ENCODE data around the gene NTSR2. TPM values are rescaled to one million over a fixed set of nuclear protein-coding genes. Genes with fewer than 3 reads are reported as not detected.

Gene NTSR2
- total and polyA plus RNA-seq, 10 of the 15 experiments (the other 5 are each of a cell fraction or from before 2014, with no cell fraction given) = not detected

GRCh38 chr2:11628675-11629074 is 41.3 kb downstream of the NTSR2 start (continued):
- TF ChIP-seq, protein P1, sequence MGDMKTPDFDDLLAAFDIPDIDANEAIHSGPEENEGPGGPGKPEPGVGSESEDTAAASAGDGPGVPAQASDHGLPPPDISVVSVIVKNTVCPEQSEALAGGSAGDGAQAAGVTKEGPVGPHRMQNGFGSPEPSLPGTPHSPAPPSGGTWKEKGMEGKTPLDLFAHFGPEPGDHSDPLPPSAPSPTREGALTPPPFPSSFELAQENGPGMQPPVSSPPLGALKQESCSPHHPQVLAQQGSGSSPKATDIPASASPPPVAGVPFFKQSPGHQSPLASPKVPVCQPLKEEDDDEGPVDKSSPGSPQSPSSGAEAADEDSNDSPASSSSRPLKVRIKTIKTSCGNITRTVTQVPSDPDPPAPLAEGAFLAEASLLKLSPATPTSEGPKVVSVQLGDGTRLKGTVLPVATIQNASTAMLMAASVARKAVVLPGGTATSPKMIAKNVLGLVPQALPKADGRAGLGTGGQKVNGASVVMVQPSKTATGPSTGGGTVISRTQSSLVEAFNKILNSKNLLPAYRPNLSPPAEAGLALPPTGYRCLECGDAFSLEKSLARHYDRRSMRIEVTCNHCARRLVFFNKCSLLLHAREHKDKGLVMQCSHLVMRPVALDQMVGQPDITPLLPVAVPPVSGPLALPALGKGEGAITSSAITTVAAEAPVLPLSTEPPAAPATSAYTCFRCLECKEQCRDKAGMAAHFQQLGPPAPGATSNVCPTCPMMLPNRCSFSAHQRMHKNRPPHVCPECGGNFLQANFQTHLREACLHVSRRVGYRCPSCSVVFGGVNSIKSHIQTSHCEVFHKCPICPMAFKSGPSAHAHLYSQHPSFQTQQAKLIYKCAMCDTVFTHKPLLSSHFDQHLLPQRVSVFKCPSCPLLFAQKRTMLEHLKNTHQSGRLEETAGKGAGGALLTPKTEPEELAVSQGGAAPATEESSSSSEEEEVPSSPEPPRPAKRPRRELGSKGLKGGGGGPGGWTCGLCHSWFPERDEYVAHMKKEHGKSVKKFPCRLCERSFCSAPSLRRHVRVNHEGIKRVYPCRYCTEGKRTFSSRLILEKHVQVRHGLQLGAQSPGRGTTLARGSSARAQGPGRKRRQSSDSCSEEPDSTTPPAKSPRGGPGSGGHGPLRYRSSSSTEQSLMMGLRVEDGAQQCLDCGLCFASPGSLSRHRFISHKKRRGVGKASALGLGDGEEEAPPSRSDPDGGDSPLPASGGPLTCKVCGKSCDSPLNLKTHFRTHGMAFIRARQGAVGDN (IDR thresholded peaks at IDR 0.05) = no peak
- no peak for TF ChIP-seq ZSCAN29 (IDR thresholded peaks at IDR 0.05)
- no peak for TF ChIP-seq RELB (IDR thresholded peaks at IDR 0.05; ENCODE audit: low read depth)
- TF ChIP-seq NFIC (IDR thresholded peaks at IDR 0.05; ENCODE audit: low read depth, low read length) = no peak
- TF ChIP-seq ZNF622 (IDR thresholded peaks at IDR 0.05) = no peak
- no peak for TF ChIP-seq RFX5 (IDR thresholded peaks at IDR 0.05; ENCODE audit: low read depth, low read length)
- TF ChIP-seq, protein P2, sequence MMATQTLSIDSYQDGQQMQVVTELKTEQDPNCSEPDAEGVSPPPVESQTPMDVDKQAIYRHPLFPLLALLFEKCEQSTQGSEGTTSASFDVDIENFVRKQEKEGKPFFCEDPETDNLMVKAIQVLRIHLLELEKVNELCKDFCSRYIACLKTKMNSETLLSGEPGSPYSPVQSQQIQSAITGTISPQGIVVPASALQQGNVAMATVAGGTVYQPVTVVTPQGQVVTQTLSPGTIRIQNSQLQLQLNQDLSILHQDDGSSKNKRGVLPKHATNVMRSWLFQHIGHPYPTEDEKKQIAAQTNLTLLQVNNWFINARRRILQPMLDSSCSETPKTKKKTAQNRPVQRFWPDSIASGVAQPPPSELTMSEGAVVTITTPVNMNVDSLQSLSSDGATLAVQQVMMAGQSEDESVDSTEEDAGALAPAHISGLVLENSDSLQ (IDR thresholded peaks at IDR 0.05) = no peak
- no peak for TF ChIP-seq SIN3A (IDR thresholded peaks at IDR 0.05; ENCODE audit: low read depth, low read length)
